ENCODE results near the gene POFUT1.

DNA sequence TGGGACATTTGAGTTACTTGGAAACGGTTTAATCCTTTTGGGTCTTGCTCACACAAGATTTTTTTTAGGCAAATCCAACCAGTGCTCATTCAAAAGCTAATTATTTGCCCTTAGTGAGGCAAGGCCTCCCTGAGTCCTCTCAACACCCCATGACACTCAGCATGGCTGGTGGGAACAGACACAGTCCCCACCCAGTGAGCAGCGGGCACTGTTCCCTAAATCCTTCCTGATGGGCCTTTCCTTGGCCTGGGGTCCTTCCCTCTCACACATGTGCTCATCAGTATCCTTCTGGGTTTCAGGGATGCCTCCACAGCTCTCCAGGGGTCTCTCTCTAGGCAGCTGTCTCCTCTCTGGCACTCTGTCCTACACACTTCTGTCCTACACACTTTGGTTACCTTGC, 28.2 kb upstream of the POFUT1 start:
- TF ChIP-seq, protein P1, sequence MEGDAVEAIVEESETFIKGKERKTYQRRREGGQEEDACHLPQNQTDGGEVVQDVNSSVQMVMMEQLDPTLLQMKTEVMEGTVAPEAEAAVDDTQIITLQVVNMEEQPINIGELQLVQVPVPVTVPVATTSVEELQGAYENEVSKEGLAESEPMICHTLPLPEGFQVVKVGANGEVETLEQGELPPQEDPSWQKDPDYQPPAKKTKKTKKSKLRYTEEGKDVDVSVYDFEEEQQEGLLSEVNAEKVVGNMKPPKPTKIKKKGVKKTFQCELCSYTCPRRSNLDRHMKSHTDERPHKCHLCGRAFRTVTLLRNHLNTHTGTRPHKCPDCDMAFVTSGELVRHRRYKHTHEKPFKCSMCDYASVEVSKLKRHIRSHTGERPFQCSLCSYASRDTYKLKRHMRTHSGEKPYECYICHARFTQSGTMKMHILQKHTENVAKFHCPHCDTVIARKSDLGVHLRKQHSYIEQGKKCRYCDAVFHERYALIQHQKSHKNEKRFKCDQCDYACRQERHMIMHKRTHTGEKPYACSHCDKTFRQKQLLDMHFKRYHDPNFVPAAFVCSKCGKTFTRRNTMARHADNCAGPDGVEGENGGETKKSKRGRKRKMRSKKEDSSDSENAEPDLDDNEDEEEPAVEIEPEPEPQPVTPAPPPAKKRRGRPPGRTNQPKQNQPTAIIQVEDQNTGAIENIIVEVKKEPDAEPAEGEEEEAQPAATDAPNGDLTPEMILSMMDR (IDR thresholded peaks at IDR 0.05): no peak
- TF ChIP-seq MXI1 (IDR thresholded peaks at IDR 0.05; ENCODE audit: low read depth, low read length) (no peak), EP300 (IDR thresholded peaks at IDR 0.05; ENCODE audit: borderline replicate concordance in 1 of 2, low read depth in 1 of 2, low read length in 1 of 2) (no peak), FOXM1 (IDR thresholded peaks at IDR 0.05; ENCODE audit: low read depth) (no peak), RAD21 (IDR thresholded peaks at IDR 0.05; ENCODE audit: low read length) (no peak), POLR2AphosphoS5 (IDR thresholded peaks at IDR 0.05; ENCODE audit: low read depth, low read length) (no peak), SMC3 (IDR thresholded peaks at IDR 0.05; ENCODE audit: low read depth, low read length) (no peak)
- TF ChIP-seq, protein P2, sequence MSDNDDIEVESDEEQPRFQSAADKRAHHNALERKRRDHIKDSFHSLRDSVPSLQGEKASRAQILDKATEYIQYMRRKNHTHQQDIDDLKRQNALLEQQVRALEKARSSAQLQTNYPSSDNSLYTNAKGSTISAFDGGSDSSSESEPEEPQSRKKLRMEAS (IDR thresholded peaks at IDR 0.05; ENCODE audit: low read depth): no peak

Data from SK-N-SH (cell line).